HepG2 (cell line): ENCODE results near the gene BCAN.

Source experiments
- AFF4 ChIP-seq: sonication (generic); formaldehyde crosslinking; IDR thresholded peaks from 2 replicates; pipeline ENCODE4 v1.4.0; 2020; ENCODE audit warnings: missing genetic modification reagents
- FOXA1 ChIP-seq, 2 experiments: fragments of 450-650 bp in 1 of 2; sonication (generic) in 1 of 2; formaldehyde crosslinking in 1 of 2; IDR thresholded peaks; 2 replicates each; pipeline versions ENCODE4 v1.4.0 to v1.6.1; 2016 to 2020; ENCODE audit warnings: missing genetic modification reagents in 1 of 2
- JUND ChIP-seq: sonication (generic); formaldehyde crosslinking; IDR thresholded peaks from 2 replicates; pipeline ENCODE4 v1.8.0; 2022; ENCODE audit warnings: mild to moderate bottlenecking, missing genetic modification reagents
- MAFK ChIP-seq, 2 experiments: IDR thresholded peaks in 1 of 2; conservative IDR thresholded peaks in 1 of 2; 2 replicates each; pipeline ENCODE4 v1.6.1; 2011; ENCODE audit warnings: improper control_type of control experiment in 2 of 2, low read length in 2 of 2
- PHF20 ChIP-seq: sonication (generic); formaldehyde crosslinking; IDR thresholded peaks from 2 replicates; pipeline ENCODE4 v1.5.0; 2020; ENCODE audit warnings: mild to moderate bottlenecking, missing genetic modification reagents
- RFX5 ChIP-seq: IDR thresholded peaks from 2 replicates; pipeline ENCODE4 v1.6.1; 2011; ENCODE audit warnings: low read depth, low read length, improper control_type of control experiment

GRCh38 chr1:156638189-156638985 lies 3.5 kb upstream of the BCAN start:
- no peak for TF ChIP-seq AFF4
- TF ChIP-seq FOXA1 (IDR thresholded peaks at IDR 0.05) = no peak
- TF ChIP-seq FOXA1 (CRISPR knock-in tag; IDR thresholded peaks at IDR 0.05) = no peak
- TF ChIP-seq MAFK (conservative IDR thresholded peaks at IDR 0.05 in 1 of 2, IDR thresholded peaks at IDR 0.05 in 1 of 2; ENCODE audit: low read length in 2 of 2) = no peak
- TF ChIP-seq JUND (CRISPR knock-in tag) = no peak
- no peak for TF ChIP-seq PHF20 (CRISPR knock-in tag)
- no peak for TF ChIP-seq RFX5
